IMR-90 (cell line): Measurements from ENCODE around the gene TOP2A.

Source experiments
- BHLHE40 ChIP-seq: fragments of 150-350 bp; IDR thresholded peaks from 2 replicates; pipeline ENCODE4 v1.6.1; 2016; ENCODE audit warnings: mild to moderate bottlenecking, low read depth, low read length
- CEBPB ChIP-seq: IDR thresholded peaks from 2 replicates; pipeline ENCODE4 v1.6.1; 2012; ENCODE audit warnings: low read depth, low read length, improper control_type of control experiment
- FOS ChIP-seq: fragments of 150-350 bp; IDR thresholded peaks from 2 replicates; pipeline ENCODE4 v1.6.1; 2016; ENCODE audit warnings: low read depth, low read length
- MAFK ChIP-seq: IDR thresholded peaks from 2 replicates; pipeline ENCODE4 v1.6.1; 2012; ENCODE audit warnings: low read depth, low read length, improper control_type of control experiment
- MXI1 ChIP-seq: IDR thresholded peaks from 2 replicates; pipeline ENCODE4 v1.6.1; 2012; ENCODE audit warnings: low read depth, mild to moderate bottlenecking, low read length, moderate library complexity, borderline replicate concordance
- NFE2L2 ChIP-seq: fragments of 150-350 bp; IDR thresholded peaks from 2 replicates; pipeline ENCODE4 v1.6.1; 2016; ENCODE audit warnings: low read depth, mild to moderate bottlenecking, low read length
- POLR2A ChIP-seq: IDR thresholded peaks from 2 replicates; pipeline ENCODE4 v1.6.1; 2012; ENCODE audit warnings: mild to moderate bottlenecking, low read depth, low read length
- RAD21 ChIP-seq: IDR thresholded peaks from 2 replicates; pipeline ENCODE4 v1.6.1; 2012; ENCODE audit warnings: low read length, improper control_type of control experiment
- RFX5 ChIP-seq: IDR thresholded peaks from 2 replicates; pipeline ENCODE4 v1.8.0; 2012; ENCODE audit warnings: low read depth, mild to moderate bottlenecking, low read length, moderate library complexity
- SMC3 ChIP-seq: fragments of 150-350 bp; IDR thresholded peaks from 2 replicates; pipeline ENCODE4 v1.6.1; 2016; ENCODE audit warnings: low read depth, mild to moderate bottlenecking, antibody characterized with exemption, low read length, moderate library complexity
- TF ChIP-seq, protein P1 (sequence below): conservative IDR thresholded peaks from 2 replicates; pipeline ENCODE4 v1.5.1; 2012; ENCODE audit warnings: mild to moderate bottlenecking, low read depth, low read length, improper control_type of control experiment
- TF ChIP-seq, protein P2 (sequence below): fragments of 150-350 bp; IDR thresholded peaks from 2 replicates; pipeline ENCODE4 v1.6.1; 2017; ENCODE audit warnings: mild to moderate bottlenecking, antibody characterized with exemption, low read length, low read depth
- TF ChIP-seq, protein P3 (sequence below): fragments of 150-350 bp; IDR thresholded peaks from 2 replicates; pipeline ENCODE4 v1.6.1; 2016; ENCODE audit warnings: low read depth, mild to moderate bottlenecking, low read length, moderate library complexity, borderline replicate concordance

DNA sequence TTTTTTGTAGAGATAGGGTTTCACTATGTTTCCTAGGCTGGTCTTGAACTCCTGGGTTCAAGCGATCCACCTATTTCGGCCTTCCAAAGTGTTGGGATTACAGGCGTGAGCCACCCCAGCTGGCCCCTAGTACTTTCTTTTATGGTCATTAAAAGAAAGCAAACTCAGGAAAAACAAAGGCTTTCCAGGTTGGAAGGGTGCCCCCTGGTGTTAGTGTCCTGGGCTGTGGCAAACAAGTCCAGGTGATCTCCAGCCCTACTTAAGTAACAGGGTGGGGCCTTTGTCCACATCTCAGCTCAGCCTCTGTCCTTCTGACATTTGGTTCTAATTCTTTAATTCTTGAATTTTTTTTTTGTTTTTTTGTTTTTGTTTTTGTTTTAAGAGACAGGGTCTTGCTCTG, 32.5 kb upstream of the TOP2A start:
- TF ChIP-seq, protein P1, sequence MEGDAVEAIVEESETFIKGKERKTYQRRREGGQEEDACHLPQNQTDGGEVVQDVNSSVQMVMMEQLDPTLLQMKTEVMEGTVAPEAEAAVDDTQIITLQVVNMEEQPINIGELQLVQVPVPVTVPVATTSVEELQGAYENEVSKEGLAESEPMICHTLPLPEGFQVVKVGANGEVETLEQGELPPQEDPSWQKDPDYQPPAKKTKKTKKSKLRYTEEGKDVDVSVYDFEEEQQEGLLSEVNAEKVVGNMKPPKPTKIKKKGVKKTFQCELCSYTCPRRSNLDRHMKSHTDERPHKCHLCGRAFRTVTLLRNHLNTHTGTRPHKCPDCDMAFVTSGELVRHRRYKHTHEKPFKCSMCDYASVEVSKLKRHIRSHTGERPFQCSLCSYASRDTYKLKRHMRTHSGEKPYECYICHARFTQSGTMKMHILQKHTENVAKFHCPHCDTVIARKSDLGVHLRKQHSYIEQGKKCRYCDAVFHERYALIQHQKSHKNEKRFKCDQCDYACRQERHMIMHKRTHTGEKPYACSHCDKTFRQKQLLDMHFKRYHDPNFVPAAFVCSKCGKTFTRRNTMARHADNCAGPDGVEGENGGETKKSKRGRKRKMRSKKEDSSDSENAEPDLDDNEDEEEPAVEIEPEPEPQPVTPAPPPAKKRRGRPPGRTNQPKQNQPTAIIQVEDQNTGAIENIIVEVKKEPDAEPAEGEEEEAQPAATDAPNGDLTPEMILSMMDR, result peak; percentile 49
- TF ChIP-seq MXI1, result no peak
- TF ChIP-seq POLR2A, result no peak
- TF ChIP-seq RAD21, result no peak; the same call in 1 of the 2 replicates
- TF ChIP-seq, protein P2, sequence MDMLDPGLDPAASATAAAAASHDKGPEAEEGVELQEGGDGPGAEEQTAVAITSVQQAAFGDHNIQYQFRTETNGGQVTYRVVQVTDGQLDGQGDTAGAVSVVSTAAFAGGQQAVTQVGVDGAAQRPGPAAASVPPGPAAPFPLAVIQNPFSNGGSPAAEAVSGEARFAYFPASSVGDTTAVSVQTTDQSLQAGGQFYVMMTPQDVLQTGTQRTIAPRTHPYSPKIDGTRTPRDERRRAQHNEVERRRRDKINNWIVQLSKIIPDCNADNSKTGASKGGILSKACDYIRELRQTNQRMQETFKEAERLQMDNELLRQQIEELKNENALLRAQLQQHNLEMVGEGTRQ, result no peak
- TF ChIP-seq RFX5, result no peak
- no peak for TF ChIP-seq CEBPB
- TF ChIP-seq, protein P3, sequence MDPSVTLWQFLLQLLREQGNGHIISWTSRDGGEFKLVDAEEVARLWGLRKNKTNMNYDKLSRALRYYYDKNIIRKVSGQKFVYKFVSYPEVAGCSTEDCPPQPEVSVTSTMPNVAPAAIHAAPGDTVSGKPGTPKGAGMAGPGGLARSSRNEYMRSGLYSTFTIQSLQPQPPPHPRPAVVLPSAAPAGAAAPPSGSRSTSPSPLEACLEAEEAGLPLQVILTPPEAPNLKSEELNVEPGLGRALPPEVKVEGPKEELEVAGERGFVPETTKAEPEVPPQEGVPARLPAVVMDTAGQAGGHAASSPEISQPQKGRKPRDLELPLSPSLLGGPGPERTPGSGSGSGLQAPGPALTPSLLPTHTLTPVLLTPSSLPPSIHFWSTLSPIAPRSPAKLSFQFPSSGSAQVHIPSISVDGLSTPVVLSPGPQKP, result no peak
- no peak for TF ChIP-seq MAFK
- TF ChIP-seq FOS, result no peak
- no peak for TF ChIP-seq BHLHE40
- peak; percentile 31; the same call in 1 of the 2 replicates for TF ChIP-seq SMC3
- no peak for TF ChIP-seq NFE2L2
